HG02571 (cell line): Measurements from ENCODE around the gene GARNL3.

ENCODE experiments used
- ATAC-seq: cut with Tn5 transposase; IDR thresholded peaks from one replicate; pipeline ENCODE4 v1.9.1; 2021; ENCODE audit warnings: mild to moderate bottlenecking, moderate library complexity; ENCODE audit not compliant: unreplicated experiment

GARNL3 gene

DNA sequence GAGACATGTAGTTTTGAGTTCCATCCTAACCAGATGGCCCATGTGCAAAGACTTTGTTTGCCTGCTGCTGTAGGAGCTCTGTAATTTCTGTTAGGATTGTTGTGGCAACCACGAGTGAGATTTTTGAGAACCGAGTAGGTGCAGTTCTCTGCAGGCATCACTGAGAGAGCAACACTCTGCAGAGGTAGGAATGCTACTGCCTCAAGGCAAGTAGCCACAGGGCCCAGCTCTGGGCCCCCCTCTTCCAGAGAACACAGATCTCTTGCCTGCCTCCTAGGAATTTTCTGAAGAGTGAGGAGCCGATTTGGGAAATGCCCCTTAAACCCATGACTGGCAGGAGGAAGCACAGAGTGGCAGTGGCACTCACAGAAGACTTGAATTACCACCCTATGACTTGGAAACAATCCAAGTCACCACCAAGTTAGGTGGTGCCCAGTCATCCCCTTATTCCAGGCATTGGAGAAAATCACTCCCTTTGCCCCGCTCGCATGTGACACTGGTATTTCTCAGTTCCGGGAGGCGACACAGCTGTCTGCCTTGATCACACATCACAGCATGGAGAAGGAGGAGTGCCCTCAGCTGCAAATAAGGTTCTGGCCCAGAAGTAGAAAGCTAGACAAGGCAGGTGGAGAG is 79.9 kb downstream of the GARNL3 start:
- ATAC-seq, result no peak

DNA sequence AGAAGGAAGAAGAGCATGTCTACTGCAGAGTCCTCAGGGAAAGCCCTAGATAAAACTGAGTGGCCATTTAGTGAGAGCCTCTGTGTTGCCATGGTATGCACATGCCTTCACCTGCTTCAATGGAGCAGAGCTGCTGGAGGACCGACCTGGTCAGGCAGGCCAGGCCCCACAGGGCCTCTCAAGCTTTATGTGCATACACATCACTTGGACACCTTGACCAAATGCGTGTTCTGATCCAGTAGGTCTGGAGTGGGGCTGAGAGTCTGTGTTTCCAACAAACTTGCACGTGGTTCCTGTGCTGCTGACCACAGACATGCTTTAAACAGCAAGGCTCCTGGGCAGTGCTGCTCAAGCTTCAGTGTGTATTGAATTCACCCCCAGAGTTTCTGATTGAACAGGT is 81.0 kb downstream of the GARNL3 start:
- no peak for ATAC-seq

DNA sequence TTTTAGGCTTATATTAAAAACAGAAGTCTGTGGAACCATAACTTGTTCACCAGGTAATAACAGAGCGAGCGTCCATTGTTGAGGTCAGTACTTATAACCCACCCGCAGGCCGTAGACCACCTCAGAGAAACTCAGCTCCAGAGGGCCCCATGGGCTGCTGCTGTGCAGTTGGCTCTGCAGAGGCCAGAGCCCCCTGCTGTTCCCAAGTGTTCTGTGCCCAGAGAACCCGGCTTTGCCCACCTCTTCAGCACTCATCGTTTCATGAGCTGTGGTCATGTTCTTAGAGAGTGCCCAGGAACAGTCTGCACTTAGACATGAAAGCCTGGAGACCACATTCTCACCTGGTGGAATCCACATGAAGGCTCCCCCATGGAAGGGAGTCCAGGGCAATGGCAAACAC is 82.0 kb downstream of the GARNL3 start:
- ATAC-seq, result no peak

DNA sequence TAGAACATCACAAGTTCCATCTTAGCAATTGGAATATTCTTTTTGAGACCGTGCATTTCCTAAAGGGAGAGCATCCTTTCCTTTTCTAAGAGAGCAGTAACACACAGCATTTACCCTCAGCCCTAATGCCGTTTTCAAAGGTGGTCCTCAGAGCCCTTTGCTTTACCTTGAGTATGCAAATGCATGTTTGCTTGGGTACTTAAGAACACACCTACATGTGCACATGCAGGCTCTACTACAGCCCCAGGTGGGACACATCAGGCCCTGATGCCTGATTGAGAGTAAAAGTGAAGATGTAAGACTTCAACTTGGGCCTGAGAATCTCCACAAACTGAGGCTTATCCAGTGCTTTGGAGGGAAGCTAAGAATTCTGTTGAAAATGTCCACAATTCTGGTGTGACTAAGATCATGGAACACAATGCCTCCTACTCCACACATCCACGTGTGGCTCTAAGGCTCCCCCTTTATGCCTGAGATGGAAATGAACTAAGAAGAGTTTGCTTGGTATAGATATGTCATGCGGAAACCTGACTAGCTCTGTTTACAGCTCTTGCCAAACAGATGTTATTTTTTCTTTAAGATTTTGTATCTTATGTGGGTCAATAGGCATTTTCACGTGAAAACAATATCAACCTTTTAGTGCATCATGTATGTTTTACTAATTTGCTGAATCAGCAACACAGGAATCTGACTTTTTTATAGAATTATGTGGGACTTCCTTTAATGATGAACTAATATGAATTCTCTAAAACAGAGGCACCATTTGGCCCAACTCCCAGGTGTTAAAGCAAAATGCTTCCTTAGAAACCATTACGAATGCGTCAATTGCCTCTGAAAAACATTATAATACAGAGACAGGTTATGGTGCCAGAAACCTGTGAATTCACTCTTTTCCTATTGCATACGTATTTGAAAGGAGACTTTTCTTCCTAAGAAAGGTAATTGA is 83.5 kb downstream of the GARNL3 start:
- no peak for ATAC-seq

DNA sequence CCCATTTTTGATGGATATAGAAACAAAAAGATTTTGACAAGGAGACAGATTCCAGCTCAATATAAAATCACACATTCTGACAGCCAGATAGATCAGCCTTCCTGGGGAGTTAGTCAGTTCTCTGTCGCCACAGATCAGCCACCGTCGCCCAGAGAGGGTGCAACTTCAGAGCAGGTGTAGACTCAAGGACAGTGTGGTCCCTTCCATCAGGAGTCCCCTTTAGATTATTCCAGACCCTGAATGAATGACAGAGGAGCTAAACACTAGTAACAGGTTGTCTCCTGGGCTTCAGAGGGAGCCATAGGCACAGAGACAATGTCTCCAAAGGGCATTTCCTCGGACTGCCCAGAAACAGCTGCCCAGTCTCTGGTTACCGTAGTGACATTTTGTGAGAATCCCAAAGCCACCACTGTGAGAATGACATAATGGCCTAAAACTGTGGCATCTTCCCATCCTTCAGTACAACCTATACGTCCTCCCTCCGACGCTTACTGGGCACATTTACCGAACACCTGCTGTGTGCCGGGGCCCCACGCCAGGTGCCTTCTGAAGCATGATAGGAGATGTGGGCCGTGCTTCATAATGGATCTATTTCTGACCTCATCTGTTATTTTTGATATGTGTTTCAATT is 85.0 kb downstream of the GARNL3 start:
- ATAC-seq, result no peak

DNA sequence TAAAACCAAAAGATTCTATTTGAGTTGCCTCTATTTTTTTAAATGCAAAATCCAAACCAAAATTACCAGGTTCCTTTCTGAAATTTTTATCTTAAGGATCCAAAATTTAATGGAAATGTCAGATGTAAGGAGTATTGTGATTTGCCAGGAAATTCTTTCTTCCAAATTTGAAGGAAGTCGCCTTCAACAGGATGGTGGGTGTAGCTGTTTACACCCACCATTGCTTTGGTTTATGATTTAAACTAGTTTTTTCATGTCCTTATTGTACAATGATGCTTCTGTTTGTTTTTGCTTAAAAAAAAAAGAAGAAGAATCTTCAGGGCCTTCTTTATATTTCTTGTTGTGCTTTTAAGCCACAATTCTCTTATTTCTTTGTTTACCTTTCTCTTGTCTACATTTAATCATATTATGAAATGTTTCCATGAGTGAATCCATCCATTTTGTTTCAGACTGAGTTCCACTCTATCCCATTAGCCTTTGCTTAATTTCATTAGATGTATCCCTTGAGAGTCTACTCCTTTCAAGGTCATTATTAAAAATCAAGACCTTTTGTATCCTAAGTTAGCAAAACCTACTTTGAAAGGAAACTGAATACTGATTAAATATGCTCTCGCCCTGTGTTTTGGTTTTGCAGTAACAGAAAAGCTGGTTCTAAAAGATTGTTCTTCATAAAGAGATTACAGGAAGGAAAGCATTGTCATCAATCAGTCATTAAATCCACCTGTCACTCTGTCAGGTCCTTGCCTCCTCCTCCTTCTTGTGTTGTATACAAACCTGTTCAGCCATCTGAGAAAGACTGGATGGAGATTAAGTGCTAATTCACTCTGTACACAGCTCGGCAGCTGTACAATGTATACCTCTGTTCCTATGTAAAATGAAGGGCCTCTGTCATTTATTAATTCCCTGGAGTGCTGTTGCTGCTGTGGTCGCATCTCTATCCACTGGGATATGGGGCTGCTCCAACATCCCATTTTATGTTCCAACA is 86.9 kb downstream of the GARNL3 start:
- no peak for ATAC-seq

DNA sequence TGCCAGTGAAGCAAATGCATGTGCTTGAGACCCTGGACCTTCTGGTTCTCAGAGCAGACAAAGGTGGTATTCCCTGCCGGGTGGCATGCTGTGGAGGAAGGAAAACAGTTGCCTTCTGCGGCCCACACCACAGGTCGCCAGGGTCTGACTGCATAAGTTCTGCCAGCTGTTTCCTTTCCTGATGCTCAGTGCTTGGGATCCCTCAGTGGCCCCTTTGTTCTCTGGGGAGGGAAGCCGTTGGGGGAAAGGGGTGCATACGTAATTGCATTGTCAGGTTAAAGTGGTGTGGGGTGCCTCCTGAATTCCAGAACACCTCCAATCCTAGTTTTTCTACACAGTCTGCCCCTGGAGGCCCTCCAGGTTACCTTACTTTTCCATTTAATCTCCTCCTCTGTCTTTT is 89.3 kb downstream of the GARNL3 start:
- ATAC-seq, result no peak

DNA sequence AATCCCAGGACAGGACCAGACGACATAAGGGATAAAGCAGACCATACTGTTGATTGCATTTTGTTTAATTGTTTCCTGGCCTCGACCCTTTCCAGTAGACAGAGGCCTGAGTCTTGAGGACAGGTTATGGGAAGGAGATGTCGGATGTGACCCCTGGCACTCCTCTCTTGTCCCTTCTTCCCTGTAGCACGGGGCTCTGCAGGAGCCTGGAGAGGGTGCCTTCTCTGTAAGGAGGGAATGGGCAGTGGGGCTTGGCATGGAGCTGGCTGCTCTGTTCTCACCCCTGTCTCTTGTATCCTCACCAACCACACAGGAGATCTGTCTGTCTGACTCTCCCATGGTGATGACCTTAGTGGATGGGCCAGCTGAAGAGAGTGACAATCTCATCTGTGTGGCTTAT is 92.3 kb downstream of the GARNL3 start:
- ATAC-seq, result no peak

DNA sequence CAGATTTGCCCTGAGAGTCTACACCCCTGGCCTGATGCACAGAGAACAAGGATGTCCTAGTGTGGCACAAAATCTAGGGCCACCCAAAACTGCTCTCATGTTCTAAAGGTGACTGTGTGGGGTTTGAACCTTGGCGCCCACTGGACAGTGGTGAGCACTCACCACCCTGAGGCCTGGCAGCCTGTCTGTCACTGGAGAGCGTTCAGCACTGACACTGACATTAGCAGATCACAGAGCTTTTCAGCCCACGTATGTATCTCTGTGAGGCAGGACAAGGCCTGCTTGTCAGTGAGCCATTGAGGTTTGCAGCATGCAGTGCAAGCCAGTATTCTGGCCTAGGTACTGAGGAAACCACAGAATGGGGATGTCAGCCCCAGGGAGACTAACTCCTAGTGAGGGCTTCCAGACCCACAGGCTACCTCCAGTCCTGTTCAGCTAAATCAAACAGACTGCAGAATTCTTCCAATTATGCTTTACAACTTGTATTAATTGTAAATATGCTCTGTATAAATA is 93.5 kb downstream of the GARNL3 start:
- no peak for ATAC-seq

DNA sequence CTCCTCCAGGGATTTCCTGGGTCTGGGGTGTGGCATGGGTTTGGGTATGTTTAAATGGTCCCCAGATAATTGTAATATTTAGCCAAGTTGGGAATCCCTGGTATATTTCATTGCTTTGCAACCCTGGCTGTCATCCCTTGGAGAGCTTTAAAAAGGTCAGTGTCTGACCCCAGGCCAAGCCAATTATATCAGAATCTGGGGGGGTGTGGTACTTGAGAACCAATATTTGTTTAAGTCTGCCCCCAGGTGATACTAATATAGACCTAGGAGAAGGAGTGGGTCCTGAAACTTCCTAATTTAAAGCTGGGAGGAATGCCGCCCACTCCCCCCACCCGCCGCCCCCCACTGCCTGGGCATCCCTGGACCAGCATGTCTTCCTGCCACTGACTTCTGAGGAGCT is 94.2 kb downstream of the GARNL3 start:
- ATAC-seq, result no peak

DNA sequence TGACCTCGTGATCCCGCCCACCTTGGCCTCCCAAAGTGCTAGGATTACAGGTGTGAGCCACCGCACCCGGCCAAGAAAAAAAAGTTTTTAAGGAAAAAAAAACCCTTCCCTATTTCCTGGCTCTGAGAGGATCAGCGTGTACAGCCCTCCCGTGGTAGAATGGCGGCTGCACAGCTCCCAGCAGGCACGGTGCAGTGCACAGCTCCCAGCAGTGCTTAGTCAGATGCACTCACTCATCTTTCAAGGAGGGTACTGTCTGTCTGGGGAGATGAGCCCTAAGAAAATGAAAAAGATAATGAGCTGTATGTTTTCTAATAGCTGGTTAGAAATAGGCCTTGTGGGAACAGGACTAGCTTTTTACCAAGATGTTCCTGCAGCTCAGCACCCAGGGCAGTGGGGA is 95.7 kb downstream of the GARNL3 start:
- ATAC-seq, result no peak

DNA sequence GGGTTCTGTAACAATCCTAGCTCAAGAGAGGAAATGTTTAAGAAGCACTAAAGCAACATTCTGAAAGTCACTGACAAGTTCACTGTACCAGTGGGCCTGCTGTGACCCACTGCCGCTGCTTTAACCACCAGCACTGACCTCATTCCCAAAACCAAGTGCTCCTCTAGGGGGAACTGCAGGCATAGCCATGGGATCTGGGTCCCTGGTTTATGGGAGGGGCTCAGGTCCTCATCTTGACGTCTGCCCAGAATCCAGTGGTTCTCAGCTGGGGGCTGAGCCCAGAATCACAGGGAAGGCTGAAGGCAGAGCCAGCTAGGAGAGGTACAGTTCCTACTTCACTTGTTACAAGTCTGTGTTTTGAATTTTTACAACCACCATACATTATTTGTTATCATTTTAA is 96.3 kb downstream of the GARNL3 start:
- no peak for ATAC-seq

DNA sequence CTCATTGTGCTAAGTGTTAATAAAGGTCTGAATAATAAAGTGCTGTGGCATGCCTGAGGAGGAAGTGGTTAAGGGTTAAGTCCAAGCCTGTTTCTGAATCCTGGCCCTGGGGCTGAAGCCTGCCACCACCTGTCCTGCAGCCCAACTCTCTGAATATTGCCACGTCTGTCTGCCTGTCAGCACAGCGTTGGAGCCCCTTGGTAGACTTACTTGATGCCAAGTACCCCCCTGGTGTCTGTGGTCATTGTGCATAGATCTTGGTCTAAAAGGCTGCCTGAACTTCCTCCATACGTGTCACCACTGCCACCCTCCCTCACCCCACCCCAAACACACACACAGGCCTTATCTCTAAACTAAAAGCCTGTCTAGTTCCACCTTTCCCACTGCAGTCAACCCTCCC is 97.0 kb downstream of the GARNL3 start:
- ATAC-seq, result no peak

DNA sequence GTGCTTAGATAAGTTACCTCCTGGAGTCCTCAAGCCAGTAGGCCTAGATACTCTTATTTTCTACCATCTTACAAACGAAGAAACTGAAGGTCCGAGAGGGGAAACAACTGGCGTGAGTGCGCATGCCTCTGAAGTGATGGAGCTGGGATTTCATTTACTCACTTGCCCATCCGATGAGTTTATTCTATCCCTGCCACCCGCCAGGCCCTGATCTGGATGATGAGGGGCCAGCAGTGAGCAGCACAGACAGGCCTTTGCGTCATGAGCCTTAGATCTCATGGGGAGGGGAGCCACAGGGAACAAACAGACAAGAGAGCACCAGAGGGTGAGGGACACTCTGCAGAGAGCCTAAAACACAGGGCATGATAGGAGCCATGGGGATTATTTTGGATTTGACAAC is 98.3 kb downstream of the GARNL3 start:
- no peak for ATAC-seq

DNA sequence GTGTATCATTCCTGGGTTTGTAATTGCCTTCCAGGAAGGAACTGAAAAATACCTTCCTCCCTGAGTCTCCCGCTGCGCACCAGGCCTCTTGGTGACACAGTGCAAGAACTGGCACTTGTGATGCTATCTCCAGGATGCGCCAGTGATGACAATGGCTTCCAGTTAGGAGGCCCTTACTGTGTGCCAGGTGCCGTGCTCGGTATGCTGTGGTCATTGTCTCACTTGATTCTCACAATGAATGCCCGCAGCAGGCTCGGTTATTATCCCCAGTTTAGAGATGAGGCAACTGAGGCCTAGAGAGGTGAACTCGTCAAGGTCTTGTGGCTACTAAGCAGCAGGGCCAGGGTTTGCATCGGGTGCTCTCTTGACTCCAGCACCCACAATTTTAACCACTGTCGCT is 100.9 kb downstream of the GARNL3 start:
- no peak for ATAC-seq

DNA sequence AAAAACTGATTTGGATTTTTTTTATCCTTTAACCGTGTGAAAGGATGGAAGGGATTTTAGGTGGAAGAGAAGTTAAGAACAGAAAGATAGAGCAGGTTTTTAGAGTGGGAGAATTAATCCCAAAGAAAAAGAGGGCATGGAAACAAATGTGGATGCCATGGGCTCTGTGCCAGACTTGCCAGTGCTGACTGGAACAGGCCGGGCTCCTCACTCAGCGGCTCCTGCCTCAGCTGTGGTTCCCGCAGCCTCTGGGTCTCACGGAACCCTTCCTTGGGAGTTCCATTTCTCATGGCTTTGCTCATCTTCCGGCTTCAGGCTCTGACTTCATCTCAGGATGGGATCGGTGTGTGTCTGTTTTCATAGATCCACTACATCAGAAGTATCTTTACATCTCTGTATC is 102.0 kb downstream of the GARNL3 start:
- ATAC-seq, result no peak

DNA sequence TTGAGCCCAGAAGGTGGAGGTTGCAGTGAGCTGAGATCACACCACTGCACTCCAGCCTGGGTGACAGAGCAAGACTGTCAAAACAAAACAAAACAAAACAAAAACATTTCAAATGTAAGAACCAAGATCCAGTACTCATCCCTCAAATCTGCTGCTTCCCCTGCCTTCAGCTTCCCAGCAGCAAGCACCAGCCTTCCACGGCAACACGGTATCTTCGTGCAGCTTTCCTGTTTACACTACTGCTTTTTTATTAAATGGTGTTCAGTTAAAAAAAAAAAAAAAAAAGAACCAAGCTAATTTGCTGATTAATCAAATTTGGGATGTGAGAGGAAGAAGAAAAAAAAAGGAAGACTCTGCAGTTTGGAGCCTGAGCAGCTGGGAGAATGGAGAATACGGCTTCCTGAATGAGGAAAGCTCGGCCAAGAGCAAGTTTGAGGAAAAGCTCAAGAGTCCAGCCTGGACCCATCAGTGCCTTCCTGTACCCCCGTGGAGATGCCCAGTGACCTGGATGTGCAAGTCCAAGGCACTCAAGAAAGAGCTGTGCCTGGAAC is 104.4 kb downstream of the GARNL3 start:
- ATAC-seq, result no peak

DNA sequence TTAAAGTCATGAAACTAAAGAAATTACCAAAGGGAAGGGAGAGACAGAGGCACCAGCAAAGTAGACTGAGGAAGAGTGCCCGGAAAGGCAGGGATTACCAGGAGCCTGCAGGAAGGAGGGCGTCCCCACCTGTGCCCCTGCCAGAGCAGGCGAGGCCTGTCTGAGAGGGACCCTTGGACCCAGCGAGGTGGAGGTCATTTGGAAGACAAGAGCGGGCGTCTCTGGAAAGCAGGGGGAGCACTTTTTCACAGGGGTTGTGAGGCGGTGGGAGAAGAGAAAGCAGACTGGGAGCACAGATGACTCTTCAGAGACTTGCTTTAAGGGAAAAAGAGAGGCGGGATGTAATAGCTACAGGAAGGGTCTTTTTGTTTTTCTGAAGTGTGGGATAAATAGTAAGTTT is 104.9 kb downstream of the GARNL3 start:
- ATAC-seq, result no peak

DNA sequence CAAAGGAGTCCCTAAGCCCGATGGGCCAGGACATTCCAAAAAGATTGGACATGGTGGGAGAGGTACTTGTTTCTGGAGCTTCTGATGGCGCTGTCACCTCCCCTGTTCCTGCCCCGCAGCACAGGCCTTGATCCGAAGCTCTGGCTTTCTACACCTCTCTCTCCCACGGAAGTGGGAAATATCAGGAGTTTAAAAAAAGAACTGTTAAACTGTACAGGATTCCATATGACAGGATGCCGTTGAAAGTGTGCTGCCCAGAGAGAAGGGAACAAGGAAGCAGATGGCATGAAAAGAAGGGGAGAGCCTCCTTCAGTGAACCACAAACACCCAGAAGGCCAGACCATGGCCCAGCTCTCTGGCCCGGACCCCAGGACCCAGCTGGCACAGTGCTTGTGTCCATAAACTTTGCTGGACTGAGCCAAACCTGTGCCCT is 105.6 kb downstream of the GARNL3 start:
- ATAC-seq, result no peak
